Mucosa of descending colon (tissue), 3 donors: Measurements from ENCODE around the gene RGSL1. TPM values are rescaled to one million over a fixed set of nuclear protein-coding genes. Genes with fewer than 3 reads are reported as not detected.

Experiments
- ATAC-seq: fragments of 200-7000 bp; cut with Tn5 transposase; one replicate; pipeline ENCODE4 v1.9.1; 2020; ENCODE audit warnings: mild to moderate bottlenecking, moderate library complexity
- DNase-seq, 3 donors: peaks; one replicate each; pipeline ENCODE4 v3.0.0-alpha.2; 2020
- H3K36me3 ChIP-seq: fragments of 200-600 bp; one replicate; pipeline ENCODE4 v1.8.0; 2021; ENCODE audit warnings: low read depth, mild to moderate bottlenecking
- H3K4me1 ChIP-seq: fragments of 200-600 bp; one replicate; pipeline ENCODE4 v1.8.0; 2021; ENCODE audit warnings: low read depth, mild to moderate bottlenecking
- H3K4me3 ChIP-seq: fragments of 200-600 bp; one replicate; pipeline ENCODE4 v1.8.0; 2021; ENCODE audit warnings: mild to moderate bottlenecking
- H3K9me3 ChIP-seq: fragments of 200-600 bp; one replicate; pipeline ENCODE4 v1.8.0; 2021; ENCODE audit warnings: mild to moderate bottlenecking
- CTCF ChIP-seq: fragments of 200-600 bp; IDR thresholded peaks from one replicate; pipeline ENCODE4 v1.8.0; 2022; ENCODE audit warnings: antibody characterized with exemption, mild to moderate bottlenecking
- intact Hi-C, 2 donors: fragments of 100-400 bp; cut with DNase I in 1 of 2; cut with micrococcal nuclease in 1 of 2; formaldehyde crosslinking; loops; one replicate each; pipeline versions ENCODE4 v1.11.0 to v1.11.1; 2022; cut with DNase I, micrococcal nuclease
- total RNA-seq, 3 donors: library from RNA; stranded (reverse); fragmentation: NEBNext Ultra II Directional in 2 of 3; extraction: Animal tissue kit (Norgen Biotek cat#: 25700) in 2 of 3; gene quantifications; one replicate each; pipeline versions ENCODE4 v1.2.1 to v1.2.4, GENCODE V29; 2021 to 2023
- donor health status: DM: no; HTN: no; CAD: no; lungs with moderate emphysema.
- donor health status: DM: no; HTN: no; CAD: no.
- donor health status: DM: no; HTN: yes; CAD: no.

The RGSL1 gene
- total RNA-seq, 3 donors from 2014 or later, result not detected

- Histone ChIP-seq H3K4me3 (no peak overlapping the region), H3K4me1 (peaks cover 10% of the 10 kb centered on the region), H3K36me3 (no peaks in the 10 kb centered on the region), H3K9me3 (no peaks in the 10 kb centered on the region)
- no peak for ATAC-seq
- DNase-seq, result no peak
- no peak for TF ChIP-seq CTCF
- intact Hi-C loops, result loop anchor here (2.0 kb wide), 1 partner anchor 186 kb away; no protein-coding TSS in a partner anchor
These were observed 150.9 kb downstream of the RGSL1 start for GRCh38 chr1:182600745-182601415.

GRCh38 chr1:182601416-182601786 is 151.5 kb downstream of the RGSL1 start:
- Histone ChIP-seq H3K4me3 (no peak overlapping the region), H3K9me3 (no peaks in the 10 kb centered on the region), H3K36me3 (no peaks in the 10 kb centered on the region), H3K4me1 (peaks cover 10% of the 10 kb centered on the region)
- intact Hi-C loops, result loop anchor here (2.0 kb wide), 1 partner anchor 185 kb away; no protein-coding TSS in a partner anchor
- TF ChIP-seq CTCF, result peak; percentile 62
- DNase-seq (peak in 1 of 3 donors; percentile 67), ATAC-seq (peak; percentile 50)

GRCh38 chr1:182601913-182602312 is 152.0 kb downstream of the RGSL1 start:
- no peaks in the 10 kb centered on the region for H3K36me3 ChIP-seq
- H3K9me3 ChIP-seq, result no peaks in the 10 kb centered on the region
- no peak overlapping the region for H3K4me3 ChIP-seq
- no peak for TF ChIP-seq CTCF
- peaks cover 10% of the 10 kb centered on the region for H3K4me1 ChIP-seq
- intact Hi-C loops, result loop anchor here (2.0 kb wide), 1 partner anchor 185 kb away; no protein-coding TSS in a partner anchor
- ATAC-seq, result no peak
- DNase-seq, result no peak

GRCh38 chr1:182602935-182603645 is 153.1 kb downstream of the RGSL1 start:
- ATAC-seq (no peak), DNase-seq (no peak)
- intact Hi-C loops, result no loop called here

GRCh38 chr1:182603646-182604174 is 153.8 kb downstream of the RGSL1 start:
- intact Hi-C loops, result no loop called here
- DNase-seq (no peak), ATAC-seq (peak; percentile 18)
- H3K4me3 ChIP-seq, result peak overlapping the region; percentile 19
- TF ChIP-seq CTCF, result no peak
- peaks cover 10% of the 10 kb centered on the region for H3K4me1 ChIP-seq
- H3K9me3 ChIP-seq, result no peaks in the 10 kb centered on the region
- no peaks in the 10 kb centered on the region for H3K36me3 ChIP-seq

More at GRCh38 chr1:182602935-182603645, 153.1 kb downstream of the RGSL1 start:
- no peak overlapping the region for H3K4me3 ChIP-seq
- H3K36me3 ChIP-seq, result no peaks in the 10 kb centered on the region
- H3K9me3 ChIP-seq, result no peaks in the 10 kb centered on the region
- no peak for TF ChIP-seq CTCF
- H3K4me1 ChIP-seq, result peaks cover 10% of the 10 kb centered on the region
